GM18508 (cell line): Measurements from ENCODE around the gene MRPL53.

Experiments
- ATAC-seq: cut with Tn5 transposase; IDR thresholded peaks from one replicate; pipeline ENCODE4 v1.9.1; 2021; ENCODE audit warnings: moderate number of reproducible peaks; ENCODE audit not compliant: insufficient read depth, unreplicated experiment

Gene MRPL53

GRCh38 chr2:74430502-74430901, 42.0 kb downstream of the MRPL53 start:
- no peak for ATAC-seq

- ATAC-seq: no peak
Observed at GRCh38 chr2:74429487-74430451, 42.7 kb downstream of the MRPL53 start.

DNA sequence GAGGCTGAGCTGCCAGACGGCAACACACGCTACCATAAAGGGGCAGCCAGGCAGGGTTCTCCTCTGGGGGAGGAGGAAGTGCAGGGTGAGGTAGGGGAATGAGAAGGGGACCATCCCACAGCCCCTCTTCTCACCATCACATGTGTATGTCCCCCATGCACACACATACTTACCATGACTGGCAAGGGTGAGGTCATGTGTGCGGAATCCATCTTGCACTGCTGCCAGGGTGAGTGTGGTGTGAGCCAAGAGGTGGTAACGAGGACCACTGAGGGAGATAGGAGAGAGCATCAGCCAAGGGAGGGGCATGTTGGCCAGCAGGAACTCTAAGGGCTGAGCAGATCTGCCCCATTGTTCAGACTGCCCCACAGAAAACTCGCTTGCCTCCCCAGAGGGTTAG, 43.8 kb downstream of the MRPL53 start:
- ATAC-seq: no peak

DNA sequence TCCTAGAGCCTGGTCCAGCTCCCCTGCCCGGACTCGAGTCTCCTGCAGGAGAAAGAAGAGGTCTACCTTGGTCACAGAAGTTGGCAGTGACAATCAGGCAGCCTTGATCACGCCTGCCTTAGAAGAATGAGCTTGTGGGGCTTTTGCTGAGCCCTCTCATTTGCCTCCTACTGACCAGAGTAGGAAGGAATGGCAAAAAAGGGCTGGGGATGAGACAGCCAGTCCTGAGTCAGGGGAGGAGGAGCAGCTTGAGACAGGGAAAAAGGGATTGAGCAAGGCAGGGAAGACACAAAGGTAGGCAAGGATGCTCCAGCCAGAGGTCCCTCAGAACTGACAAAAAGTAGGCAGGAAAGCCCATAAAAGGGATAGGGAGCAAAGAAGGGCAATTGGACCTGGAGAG, 44.9 kb downstream of the MRPL53 start:
- no peak for ATAC-seq

GRCh38 chr2:74426181-74426758, 46.2 kb downstream of the MRPL53 start:
- ATAC-seq: no peak

- no peak for ATAC-seq
Observed at GRCh38 chr2:74425523-74425922, 47.0 kb downstream of the MRPL53 start.

DNA sequence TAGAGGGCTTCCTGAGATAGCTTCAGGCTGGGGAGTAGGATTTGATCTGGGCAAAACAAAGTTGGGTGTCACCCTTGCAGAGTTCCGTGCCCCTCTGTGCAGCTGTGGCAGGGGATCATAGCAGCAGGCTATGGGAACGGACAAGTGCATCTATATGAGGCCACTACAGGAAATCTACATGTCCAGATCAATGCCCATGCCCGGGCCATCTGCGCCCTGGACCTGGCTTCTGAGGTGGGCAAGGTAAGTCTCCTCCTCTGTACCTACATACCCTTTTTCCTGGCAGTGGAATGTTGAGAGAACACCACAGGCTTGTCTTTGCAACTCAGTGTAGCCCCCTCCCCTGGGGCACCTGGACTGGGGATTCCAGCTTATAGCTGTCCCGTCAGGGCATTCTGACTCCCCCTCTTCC, 47.5 kb downstream of the MRPL53 start:
- no peak for ATAC-seq

- ATAC-seq: no peak
Observed at GRCh38 chr2:74424139-74424992, 48.1 kb downstream of the MRPL53 start.

DNA sequence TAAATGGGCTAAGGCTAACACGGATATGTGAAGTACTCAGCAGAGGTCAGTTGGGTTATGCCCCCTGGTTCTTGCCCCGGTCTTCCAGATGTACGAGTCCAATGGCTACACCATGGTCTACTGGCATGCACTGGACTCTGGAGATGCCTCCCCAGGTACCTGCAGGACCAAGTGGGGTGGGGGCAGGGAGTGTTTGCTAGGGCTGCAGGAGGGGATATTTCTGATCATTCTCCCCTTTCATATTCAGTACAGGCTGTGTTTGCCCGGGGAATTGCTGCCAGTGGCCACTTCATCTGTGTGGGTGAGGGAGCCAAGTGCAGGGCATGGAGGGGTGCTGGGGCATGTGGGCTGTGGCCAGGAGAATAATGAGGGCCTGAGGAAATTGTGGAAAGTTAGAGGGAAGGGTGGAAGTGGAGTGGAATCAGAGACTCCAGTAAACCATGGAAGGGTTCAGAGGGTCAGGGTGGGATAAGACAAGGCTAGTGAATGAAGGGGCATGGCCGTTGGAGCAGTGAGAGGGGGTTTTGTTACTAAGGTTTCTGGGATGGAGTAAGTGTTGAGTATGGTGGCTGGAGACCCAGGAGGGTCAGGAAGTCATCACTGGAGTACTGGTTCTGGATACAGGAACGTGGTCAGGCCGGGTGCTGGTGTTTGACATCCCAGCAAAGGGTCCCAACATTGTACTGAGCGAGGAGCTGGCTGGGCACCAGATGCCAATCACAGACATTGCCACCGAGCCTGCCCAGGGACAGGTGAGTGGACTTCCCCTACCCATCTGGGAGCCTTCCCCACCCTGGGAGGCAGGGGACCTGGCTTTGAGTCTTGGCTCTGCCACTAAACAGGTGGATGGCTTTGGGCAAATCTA, 49.0 kb downstream of the MRPL53 start:
- no peak for ATAC-seq
